ENCODE measurements around the gene CAMK2B.

The CAMK2B gene

DNA sequence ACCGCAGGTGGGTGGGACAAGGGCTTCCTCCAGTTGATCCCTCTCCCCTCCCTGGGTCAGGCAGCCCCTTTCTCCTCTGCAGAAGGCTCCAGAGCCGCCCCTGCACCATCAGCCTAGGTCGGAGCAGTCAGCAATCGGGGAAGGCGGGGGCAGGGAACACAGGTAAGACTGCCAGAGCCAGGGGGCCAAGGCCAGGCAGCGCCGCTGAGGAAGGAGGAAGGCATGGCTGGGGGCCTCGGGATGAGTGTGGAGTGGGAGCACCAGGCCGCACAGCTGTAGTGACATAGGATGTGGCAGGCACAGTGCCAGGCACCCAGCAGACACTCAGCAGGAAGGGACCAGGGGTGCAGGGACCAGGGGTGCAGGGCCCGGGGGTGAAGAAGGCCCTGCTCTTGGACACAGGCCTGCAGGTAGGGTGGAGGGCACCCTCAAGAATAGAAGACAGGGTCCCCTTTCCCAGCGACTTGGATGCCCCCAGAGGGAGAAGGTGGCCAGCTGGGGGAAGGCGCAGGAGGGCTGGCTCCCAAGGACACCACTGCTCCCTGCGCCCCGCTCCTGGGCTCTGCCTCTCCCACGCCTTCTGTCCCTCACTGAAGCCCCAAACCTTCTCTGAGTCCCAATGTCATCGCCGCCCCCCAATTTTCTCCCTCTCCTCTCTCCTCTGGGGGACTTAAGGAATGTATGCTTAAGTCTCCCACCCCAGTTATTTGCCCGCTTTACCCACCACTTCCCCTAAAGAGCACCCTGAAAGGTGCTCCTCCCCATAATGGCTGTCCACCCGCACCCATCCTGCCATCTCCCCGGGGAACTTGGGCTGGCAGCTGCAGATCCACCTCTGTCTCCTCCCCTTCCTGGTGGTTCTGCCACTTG is 38.5 kb downstream of the CAMK2B start:
- no peak for DNase-seq (ENCODE audit: low spot score)

DNA sequence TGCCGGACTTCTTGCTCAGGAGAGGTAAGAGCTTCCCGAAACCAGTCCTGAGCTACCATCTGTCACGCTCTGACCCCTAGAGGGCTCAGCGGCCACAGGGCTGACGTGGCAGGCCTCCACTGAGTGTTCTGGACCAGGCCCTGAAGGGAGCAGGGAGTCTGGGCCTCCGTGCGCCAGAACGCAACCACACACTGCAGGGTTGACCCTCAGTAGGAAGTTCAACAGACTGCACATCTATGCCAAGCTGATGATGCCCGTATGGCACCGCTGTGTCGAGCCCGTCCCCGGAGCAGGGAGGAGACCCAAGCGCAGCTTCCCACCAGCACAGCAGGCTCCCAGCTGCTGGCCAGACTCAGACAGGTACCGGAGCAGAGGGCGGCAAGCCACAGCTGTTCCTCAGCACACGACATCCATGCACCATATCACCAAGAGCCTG is 39.2 kb downstream of the CAMK2B start:
- DNase-seq (ENCODE audit: low spot score), result no peak

DNA sequence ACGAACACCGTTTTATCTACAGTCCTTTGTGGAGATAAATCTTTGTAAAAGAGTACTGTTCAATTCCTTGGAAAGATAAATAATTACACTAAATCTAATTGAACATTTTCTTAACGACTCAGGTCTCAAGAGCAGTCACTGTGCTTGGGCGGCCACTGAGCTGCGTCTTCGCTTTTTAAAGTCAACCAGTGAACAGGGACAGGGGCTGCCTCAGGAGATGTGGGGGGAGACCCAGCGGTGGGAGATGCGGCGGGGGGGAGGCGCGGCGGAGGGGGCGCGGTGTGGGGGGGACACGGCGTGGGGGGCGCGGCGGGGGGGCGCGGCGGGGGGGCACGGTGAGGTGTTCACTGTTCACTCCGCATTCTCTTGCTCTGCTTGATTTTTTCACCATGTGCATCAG is 39.8 kb downstream of the CAMK2B start:
- no peak for DNase-seq (ENCODE audit: low spot score)

DNA sequence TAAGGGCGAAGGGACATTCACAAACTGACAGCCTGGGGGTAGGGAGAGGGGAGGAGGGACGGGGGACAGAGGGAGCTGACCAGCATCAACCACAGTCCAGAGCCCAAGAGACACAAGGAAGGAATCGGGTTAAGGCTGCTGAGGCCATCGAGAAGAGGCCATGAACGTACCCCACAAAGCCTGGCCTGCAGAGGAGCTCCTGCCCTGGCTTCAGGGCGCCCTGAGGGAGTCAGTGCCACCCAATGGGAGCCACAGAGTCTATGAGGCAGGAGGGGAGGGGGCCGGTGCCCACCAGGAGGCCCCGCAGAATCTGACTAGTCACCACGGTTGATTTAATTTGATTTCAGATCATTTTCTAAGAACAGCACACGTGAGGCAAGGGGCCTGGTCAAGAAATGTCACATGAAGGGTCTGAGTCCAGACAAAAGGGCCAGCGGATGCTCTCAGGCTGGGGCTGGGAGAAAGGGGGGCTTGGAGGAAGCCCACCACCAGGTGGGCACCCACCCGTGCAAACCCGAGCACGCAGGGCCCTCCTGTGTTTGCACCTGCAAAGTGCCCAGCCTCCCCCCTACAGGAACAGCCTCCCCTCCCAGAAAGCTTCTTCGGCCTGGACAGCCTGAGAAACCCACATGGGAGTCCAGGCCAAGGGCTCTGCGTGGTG is 40.4 kb downstream of the CAMK2B start:
- no peak for DNase-seq (ENCODE audit: low spot score)

DNA sequence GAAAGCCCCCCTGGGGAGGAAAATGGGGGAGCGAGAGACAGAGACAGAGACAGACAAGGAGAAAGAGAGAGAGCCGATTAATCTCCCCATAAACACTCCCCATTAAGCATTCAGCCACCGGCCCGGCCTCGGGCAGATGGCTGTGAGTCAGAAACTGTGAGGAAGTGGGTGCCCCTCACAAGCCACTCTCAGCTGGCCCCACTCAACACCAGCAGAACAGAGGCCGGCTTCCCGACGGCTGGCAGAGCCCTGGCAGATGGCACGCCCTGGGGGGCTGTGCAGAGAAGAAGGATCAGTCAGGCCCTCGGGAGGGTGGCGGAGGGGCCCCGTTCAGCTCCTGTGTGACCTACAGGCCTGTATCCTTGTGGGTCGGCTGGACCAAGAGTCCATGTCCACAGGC is 41.2 kb downstream of the CAMK2B start:
- DNase-seq (ENCODE audit: low spot score), result no peak

DNA sequence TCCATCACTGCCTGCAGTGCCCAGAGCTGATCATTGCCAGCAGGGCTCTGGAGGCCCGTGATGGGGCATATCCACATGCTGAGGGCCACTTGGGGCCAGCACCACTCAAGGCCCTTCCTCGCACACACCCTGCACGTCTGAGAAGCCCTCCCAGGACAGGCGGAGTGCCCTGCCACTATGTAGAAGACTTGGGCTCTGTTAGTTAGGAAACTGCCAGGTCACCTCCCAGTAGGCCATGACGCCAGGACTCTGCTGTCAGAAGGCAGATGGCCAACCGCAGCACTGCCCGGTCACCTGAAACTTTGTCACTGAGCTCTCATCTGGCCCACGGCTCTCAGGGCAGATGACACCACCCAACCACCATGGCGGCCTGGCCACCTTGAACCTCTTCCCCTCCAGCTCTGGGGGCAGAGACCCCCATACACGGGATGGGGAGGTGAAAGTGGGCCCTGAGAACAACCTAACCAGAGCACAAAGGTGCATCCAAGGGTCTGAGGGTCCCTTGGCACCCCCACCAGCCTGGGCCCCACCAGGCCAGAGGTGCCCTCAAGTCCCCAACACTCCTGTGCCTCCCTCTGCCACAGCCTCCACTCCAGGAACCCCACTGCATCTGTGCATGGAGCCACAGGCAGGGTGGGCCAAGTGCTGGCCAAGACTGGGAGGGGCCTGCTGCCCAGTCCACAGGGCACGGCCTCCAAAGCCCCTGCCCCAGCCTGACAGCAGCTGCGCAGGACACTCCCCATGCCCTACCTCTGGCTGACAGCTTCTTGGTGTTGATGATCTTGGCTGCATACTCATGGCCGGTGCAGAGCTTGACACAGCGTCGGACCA is 41.8 kb downstream of the CAMK2B start:
- DNase-seq (ENCODE audit: low spot score), result no peak

DNA sequence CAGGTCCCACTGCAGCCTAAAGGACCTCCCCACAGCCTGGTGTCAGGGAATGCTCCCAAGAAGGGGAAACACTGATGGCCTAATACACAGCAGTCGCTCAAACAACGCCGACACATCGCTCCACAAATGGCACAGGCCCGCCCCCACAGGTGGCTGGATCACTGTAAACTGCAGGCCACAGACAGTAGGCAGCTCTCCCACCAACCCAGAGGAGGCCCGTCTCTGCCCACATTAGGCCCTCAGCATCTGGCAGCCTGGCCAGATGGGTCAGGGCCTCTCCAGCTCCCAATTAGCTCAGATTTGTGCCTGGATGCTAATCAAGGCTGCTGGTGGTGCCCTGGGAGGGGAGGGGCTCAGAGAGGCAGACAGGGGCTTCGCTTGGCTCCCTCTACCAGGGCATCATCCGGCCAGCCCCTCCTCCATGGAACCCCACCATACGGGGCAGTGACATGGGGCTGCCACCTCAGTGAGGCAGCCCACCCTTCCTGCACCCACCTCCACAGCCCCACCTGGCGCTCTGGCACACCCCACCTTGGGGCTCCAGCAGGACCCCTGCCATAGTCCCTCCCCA is 42.7 kb downstream of the CAMK2B start:
- no peak for DNase-seq (ENCODE audit: low spot score)

DNA sequence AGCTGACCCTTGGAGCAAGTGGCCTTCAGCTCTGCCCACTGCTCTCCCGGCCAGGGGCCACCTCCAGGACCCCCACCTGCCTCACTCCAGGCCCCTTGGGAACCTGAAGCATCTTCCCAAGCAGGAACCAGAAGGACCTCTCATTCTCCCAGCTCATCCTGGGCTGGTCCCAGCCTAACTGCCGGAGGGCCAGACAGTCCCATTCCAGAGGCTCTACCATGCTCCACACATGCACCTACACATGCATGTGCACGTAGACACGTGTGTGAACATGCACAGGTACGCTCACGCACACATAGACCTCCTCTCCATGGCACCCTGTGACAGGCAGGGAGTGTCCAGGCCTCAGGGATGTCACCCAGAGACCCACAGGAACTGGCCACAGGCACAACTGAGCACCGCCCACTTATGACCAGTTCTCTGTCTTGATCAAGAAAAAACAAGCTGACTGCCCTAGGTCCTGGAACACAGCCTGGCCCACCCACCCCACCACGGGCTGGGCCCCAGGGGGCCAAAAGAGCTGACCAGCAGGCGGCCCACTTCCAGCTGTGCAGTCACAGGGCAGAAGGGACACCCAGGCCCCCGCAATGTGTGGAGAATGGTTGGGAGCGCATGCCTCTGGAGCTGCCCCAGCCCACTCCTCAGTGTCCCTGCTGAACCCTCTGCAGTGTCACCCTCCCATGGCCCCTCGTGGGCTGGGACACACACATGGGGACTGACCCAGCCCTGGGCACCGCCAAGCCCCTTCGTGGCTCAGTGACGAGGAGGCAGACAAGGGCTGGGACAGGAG is 43.4 kb downstream of the CAMK2B start:
- DNase-seq (ENCODE audit: low spot score), result no peak

DNA sequence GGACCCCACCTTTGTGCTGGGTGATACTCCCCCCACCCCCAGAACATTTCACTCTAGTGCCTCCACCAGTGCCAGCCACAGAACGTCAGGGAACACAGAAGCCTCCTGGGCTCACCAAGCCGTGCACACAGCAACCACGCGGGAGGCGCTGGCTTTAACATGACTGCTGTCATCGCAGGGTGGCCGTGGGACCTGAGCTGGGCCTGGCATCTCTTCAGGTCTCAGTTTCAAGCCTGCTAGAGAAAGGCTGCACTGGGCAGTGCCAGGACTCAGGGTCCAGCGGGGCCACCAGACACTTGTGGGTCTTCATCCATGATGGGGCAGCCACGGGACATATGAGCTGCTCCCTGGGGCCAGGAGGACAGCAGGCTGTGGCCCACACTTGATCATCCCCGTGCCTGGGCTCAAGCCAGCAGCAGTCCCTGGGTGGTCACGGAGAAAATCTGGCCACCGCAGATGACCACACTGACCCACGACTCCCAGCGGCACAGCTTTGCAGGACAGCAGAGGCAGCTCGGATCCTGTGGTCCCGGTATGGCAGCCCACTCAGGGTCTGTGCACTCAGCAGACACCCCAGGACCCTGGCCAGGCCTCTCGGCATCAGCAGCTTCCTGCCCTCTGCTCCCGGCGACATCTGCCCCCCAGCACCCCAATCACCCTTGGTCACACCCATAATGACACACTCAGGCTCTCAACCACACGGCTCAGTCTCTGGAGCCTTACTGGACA is 44.2 kb downstream of the CAMK2B start:
- no peak for DNase-seq (ENCODE audit: low spot score)

DNA sequence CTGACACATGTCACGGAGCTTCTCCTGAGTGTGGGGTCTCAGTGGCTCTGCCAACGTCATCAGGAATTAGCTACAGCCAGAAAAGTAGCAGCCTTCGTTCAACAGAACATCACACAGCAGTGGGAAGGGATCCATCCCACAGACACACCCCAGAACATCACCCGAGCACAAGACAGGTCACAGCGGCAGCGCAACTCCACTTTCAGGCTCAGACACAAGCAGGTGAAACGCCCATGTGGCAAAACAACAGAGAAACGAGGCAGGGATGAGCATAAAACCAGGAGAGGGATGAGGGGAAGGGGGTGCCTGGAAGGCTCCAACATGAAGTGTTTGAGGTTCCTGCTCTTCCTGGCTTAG is 44.8 kb downstream of the CAMK2B start:
- no peak for DNase-seq (ENCODE audit: low spot score)

DNA sequence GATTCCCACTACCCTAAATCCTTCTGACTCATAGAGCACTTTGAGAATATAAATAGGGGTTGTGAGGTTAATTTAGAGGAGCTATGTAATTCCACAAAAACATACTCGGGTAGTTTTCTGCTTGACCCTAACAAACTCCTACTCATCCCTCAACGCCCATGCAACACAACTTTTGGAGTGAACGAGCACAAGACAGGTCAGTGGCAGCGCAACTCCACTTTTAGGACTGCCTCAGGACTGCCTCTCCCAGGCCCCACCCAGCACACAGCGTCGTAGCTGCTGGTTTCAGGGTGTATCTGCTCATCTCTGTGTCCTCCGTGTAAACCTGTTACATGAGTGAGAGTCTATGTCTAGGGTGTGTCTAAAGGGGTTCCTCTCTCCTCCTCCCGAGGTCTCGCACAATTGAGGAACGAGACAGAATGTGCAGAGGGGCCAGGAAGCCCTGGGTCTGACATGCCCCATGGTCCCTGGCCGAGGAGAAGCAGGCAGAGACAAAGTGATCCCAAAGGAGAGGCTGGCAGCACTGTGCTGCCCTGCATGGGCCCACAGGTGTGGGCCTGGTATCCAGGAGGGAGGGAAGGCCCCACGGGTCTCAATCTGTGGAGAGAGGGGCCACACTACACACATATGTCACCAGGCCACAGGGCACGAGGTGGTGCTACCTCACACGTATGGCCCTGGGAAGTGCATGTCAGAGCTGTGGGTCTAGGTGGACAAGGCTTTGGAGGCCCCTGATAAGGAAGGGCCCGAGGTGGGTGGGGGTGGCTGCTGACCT is 45.5 kb downstream of the CAMK2B start:
- no peak for DNase-seq (ENCODE audit: low spot score)

DNA sequence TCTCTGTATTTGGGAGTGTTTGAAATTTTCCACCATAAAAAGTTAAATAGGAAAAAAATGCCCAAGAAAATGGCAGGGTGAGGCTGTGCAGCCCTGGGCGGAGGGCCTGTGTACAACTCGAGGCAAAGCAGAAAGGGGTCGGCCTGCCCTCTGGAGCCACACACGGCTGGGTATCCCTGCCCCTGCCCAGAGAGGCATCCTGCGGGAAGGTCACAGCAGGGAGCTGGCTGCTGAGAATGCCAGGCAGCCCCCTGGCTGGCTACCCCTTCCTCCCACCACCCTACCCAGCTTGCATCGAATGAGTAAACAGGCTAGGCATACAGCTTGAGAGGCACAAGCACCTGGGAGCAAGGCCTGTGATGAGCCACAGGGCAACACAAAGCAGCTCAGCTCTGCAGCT is 46.1 kb downstream of the CAMK2B start:
- DNase-seq (ENCODE audit: low spot score), result no peak

DNA sequence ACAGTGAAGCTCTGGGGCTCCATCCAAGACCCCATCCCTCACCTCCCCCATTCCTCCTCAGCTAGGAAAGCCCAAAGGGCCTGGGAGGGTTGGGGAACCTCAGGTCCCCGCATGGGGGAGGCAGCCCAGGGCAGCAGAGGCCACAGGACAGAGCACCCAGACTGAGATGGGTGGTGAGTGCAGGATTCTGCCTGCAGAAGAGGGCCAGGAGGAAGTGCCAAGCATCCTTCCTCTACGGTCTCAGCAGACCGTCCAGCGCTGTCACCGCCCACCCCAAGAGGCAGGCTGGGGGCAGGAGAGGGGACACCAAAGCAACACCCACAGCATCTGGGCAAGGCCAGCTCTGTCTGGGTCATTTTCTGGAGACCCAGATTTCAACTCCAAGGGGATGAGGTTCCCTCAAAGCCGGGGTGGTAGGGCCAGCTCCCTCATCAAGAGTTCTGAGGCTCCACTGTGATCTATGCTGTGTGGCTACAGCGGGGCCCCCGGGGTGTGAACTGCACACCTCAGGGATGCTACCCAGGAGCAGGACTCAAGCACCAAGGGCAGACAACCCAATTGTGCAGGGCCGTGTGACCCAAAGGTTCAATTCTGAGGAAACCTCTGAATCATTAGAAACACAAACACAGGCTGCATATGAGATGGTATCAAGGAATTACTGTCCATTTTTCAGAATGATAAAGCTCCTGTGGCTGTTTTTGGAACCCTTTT is 46.8 kb downstream of the CAMK2B start:
- no peak for DNase-seq (ENCODE audit: low spot score)

DNA sequence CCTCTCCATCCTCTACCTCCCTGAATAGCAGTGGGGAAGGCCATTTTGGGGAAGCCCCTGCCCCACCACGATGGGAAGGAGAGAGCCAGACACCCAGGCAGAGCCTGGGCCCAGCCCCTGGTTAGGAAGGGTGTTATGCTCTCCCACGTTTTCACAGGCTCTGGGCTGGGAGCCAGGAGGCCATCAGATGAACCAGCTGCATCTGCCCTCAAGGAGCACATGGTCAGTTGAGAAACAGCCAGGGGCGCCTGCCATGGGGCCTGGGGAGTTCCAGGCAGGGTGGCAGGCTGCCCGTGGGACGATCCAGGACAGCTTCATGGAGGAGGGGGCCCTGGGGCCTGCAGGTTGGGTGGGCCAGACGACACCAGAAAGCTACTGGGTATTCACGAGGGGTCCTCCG is 47.5 kb downstream of the CAMK2B start:
- DNase-seq (ENCODE audit: low spot score), result no peak

DNA sequence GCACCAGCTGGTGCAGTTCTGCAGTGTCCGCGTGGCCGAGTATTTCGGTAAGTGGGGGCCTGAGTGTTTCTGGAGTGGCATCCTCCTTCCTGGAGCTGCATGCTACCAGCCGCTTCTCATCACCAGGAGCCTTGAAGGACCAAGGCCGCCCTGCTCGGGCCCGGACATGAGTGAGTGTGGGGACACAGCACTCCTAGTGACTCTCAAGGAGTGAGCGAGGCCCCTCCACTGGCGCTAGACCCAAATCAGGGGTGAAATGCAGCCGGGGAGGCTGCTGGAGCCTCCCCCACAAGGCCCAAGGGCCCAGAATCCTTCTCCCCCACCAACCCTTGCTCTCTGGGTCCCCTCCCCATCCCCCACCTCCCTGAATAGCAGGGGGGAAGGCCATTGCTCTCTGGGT is 48.0 kb downstream of the CAMK2B start:
- DNase-seq (ENCODE audit: low spot score), result no peak

DNA sequence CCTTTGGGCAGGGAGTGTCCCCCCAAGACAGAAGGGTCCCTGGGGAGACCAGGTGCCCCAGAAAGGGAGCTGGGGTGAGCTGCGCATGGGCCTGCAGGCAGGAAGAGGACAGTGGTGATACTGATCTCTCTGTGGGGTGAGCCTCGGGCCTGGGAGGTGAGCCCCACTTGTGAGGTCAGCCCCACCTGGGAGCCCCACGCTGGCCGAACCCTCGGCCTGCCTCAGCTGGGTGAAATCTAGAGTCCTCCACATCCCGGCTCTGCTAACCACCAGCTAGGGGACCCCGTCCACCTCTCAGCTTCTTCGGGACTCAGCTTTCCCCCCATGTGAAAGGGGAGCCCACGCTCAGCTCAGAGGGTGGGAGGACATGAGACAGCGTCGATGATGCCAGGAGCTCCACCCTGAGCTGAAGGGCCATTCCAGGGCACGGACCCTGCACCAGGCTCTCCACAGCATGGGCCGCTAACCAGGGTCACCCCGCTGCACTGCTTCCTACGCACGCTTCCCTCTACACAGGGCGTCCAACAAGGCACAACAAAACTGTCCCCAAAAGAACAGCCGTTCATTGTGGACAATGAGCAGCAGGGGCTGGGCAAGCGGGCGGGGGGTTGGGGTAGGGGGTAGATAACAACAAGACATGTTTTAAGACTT is 48.7 kb downstream of the CAMK2B start:
- DNase-seq (ENCODE audit: low spot score), result no peak

DNA sequence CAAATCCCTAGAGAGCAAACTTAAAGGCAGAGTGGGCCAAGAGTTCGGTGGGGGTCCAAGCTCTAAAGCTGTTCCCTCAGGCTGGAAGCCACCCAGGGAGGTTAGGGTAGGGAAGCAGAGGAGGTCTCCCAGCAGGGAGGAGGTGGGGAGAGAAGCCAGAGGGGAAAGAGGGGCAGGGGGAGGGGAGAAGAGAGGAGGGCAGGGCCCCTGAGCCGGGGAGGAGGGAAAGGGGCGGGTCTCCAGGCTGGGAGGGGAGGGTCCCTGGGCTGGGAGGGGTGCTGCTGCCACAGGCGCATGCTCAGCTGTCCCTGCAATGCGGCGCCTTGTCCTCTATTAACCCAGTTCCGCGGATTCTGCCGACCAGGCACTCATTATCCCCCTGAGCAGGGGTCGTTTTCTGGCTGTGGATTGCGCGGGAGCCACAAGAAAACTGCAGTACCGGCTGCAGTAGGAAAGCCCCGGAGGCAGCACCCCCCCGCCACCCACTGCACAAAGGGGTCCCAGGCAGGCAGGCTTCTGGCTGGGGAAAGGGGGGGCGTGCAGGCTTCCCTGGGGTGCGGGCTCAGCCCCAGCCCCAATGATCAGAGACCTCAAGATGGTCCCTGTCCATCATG is 49.3 kb downstream of the CAMK2B start:
- DNase-seq (ENCODE audit: low spot score), result no peak

DNA sequence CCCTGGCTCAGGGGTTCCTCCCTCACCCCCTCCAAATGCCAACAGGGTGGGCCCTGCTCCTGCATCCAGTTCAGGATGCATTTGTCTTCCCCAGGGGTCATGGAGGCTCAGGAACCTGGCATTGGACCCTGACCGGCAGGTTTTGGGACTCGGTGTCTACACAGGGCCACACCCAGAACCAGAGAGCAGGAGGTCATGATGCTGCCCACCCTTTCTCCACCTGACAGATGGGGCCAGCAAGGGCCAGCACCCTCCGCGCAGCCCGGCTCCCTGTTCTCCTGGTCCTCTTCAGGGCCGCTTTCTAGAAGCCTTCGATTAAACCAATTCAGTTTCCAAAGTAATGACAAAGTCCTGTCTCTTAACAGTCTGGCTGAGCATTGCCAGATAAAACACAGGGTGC is 50.2 kb downstream of the CAMK2B start:
- no peak for DNase-seq (ENCODE audit: low spot score)

DNA sequence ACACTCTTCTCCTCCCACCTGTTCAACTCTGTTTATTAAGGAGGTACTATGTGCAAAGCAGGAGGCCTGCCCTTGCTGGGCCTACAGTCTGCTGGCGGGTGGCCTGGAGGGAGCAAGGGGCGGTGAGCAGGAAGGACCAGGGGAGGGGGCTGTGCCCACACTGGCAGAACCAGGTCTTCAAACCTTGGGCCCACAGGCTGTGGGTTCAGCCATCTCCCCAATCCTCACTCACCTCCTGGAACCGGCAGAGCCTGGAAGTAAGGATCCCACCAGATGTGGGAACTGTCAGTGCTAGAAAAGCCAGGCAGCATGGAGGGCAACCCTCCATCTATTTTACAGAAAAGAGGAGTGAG is 50.8 kb downstream of the CAMK2B start:
- no peak for DNase-seq (ENCODE audit: low spot score)

All from RKO (cell line).